ENCODE results near the gene PITPNC1.
"Not testable (repeated sequence)": the region's sequence is repeated elsewhere in the genome, so short reads cannot be mapped to it uniquely, and the experiment has no call there.

The PITPNC1 gene

DNA sequence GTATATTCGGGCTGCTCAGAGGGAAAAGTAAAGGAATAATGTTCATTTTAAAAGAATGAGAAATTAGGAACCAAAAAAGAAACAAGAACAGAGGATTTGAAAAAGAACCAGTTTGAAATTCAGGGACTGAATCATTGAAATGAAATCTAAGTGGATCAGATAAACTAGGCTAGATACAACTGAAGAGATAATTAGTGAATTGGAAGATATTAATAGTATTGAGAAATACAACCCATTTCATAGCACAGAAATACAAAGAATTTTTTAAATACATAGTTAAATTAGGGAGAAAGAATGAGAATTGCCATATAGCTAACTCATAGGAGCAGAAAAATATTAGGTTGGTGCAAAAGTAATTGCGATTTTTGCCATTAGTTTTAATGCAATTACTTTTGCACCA, 223.3 kb downstream of the PITPNC1 start:
- DNase-seq, result no peak

DNA sequence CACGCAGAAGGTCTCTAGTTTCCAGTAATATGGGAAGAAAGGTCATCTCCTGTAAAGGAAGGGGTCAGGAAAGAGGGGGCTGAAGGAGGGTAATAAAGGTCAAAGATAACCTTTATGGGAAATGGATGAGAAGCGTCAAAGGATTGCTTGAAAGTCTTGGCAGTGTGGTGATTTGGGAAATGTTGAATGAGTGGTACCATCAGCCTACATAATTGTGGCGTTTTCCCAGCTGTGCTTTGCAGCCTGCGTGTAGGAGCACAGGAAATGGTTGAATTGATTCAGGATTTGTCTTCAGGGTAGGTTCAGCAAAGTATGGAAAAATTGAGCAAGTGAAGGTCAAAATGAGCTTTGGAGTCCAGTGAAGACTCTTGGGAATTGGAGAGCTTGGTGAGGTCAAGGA, 224.8 kb downstream of the PITPNC1 start:
- no peak for DNase-seq

DNA sequence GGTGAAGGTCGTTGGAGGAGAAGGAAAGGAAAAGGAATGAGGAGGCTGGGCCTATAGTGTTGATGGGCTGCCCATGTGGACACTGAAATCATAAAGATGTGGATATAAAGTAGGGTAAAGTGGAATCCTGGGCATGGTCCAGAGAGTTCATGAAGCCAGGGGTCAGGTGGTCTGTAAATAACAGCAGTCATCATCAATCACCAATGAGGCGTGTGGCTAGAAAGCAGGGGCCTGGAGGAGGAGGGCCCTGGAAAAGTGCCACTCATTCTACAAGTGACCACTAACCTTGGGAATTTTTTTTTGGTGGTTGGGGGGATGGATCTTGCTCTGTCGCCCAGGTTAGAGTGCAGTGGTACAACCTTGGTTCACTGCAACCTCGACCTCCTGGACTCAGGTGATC, 225.4 kb downstream of the PITPNC1 start:
- no peak for DNase-seq

DNA sequence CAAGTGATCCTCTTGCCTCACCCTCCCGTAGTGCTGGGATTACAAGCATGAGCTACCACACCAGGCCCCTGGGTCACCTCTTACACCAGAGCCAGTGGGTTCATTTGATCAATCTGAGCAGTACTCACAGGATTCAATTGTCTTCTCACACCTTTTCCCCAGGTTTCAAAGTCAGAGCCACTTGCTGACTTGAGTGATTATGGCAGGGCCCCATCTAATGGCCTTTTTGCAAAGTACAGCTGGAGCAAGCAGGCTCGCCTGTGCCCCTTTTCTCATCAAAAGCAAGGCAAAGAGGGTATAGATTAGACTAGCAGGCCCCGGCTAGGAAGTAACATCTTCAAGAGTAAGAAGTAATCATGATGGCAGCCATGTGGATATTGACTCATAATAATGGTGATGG, 225.9 kb downstream of the PITPNC1 start:
- DNase-seq, result no peak

DNA sequence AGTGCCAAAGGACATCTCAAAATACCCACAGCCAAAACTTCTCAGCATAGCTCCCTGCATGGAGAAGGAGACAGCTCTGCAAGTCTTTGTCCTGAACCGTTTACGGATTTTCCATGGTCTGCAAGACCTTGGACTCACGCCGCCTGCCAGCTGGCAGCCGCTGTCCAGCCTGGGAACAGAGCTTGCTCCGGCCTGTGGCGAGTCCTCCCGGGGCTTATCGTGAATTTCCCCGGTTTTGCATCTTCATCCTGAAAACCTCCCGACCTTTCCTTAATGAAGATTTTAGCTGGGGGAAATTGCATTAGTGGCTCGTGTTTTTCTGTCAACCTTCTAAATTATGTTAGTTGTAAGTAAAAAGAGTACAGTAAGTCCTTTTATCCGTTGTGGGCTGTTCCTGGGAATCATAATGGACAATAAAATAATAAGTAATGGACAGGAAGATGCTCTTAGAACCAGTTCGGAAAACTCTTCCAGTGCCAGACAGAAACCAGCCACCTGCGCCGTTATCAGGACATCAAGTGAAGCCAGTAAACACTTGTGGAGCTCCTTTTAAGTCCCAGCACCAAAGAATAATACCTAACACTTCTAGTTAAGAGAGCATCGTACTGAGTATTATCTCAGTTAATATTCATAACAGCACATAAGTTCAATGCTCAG, 228.3 kb downstream of the PITPNC1 start:
- DNase-seq, result no peak

DNA sequence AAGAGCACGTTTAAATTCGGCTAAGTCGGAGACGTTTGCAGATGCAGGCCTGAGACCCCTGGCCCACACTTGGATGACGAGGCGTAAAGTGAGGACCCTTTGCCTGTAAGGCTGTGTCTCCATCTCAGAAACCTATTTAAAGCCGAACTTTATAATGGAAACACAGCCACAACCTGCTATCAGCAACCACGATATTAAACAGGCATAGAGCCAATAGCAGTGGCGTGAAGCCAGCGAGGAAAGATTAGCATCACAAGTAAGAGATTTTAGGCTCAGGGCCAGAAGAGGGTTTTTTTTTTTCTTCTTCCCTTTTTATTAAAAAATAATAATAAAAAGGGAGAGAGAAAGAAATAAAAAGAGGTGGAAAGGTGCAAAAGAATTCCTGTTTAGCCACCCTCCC, 229.4 kb downstream of the PITPNC1 start:
- no peak for DNase-seq

DNA sequence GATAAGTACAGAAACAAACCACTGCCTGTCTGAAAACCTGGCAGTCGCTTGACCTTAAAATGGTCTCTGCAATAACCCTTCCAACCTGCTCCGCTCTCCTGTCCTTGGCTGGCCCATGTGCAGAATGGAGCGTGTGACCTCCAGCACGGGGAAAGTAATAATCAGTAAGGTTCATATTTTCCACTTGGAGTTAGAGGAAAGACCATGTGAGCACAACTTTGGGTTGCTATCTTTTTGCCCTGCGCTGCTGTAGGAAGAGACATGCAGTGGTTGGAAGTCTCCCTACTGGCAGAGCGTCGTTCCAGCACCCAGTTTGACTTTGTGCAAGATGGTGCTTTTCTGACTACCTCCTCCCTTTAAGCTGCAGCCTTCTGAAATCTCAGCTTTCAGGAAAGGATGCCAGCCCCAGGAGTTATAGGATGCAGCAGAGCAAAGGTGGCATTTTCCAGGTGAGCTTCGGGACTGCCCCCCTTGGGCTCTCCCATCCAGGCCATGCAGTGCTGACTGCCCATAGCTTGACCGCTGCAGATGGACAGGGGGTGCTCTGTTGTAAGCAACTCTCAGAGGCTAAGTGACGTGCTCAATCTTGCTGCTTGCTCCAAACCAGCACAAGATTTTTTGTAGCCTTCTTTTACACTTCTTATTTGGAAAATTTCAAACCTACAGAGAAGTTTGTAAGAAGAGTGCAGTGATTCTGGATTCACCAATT, 230.0 kb downstream of the PITPNC1 start:
- no peak for DNase-seq

DNA sequence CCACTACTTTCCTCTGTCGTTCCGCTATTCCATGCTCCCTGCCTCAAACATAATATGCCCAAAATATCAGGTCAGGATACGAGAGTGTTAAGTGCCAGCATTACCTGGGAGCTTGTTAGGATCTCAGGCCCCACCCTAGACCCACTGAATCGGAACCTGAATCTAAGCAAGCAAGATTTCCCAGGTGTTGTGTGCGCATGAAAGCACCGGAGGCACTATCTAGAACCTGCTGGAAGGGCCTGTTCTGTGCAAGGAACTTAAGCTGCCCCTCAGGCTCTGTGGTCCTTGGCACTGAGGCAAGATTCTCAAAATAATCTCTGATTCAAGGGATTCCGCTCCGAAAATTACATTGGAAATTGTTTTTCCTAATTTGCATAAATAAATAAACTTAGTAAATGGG, 233.0 kb downstream of the PITPNC1 start:
- no peak for DNase-seq

DNA sequence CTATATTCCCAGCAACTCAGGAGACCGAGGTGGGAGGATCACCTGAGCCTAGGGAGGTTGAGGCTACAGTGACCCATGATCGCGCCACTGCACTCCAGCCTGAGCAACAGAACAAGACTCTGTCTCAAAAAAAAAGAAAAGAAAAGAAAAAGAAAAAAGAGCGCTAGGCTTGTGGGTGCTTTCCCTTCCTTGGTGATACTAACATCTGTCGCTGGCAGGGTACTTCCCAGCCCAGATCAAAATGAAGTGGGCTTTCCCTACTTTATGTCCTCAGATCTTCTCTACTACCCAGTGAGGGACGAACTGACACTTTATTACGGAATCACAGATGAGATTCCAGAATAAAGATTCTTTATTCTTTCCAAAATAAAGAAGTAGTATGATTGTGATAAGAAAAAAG, 236.9 kb downstream of the PITPNC1 start:
- DNase-seq, result no peak

DNA sequence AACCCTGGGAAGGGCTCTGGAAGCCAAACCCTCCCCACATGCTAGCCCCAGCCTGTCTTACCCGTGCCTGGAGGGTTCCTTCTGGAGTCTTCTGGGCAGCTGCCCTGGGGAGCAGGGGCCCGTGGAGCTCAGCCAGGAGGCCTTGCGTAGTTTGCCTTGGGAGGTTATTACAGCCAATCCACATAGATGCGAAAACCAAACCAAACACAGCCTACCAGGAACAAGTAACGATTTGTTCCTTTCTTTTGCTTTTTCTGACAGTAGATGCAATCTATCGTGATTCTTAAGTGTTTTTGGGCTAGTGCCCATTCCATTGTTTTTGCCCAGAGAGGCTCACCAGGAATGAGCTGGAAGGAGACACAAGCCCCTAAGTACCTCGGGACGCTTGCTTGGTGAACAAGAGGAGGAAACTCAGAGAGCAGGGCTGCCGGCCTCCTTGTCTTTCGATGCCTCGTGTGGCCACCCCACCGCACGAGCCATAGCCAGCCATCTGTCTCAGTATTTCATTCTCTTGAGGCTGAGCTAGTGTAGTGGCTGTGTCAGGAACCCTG, 238.0 kb downstream of the PITPNC1 start:
- DNase-seq, result no peak

DNA sequence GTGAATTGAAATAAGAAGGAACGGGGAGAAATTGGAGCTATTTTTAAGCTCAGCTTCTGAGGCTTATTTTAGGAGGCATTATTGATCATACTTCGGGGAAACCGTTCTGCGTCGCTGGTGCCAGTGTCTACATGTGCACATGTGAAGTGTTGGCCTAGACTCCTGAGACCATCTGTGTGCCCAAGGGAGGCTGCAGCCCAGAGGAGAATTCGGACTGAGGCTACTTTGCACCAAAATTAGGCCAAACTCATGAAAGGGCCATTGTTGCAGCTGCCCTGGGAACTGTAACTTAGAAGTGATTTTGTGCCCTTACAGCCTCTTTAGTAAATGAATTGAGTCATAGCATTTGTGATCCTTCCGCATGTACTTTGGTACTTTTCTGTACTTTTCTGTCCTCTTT, 238.7 kb downstream of the PITPNC1 start:
- no peak for DNase-seq

DNA sequence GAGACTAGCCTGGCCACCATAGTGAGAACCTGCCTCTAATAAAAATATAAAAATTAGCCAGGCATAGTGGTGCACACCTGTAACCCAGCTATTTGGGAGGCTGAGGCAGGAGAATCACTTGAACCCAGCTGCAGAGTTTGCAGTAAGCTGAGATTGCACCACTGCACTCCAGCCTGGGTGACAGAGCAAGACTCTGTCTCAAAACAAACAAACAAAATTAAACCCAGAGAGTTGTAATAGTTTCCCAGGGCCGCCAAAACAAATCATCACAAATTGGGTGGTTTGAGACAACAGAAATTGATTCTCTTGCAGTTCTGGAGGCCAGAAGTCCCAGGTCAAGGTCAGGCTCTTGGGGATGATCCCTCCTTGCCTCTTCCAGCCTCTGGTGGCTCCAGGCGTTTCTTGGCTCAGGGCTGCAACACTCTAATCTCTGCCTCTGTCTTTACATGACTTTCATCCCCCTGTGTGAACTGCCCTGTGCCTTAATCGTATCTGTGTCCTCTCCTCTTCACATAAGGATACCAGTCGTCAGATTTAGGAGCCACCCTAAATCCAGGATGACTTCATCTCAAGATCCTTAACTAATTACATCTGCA, 240.3 kb downstream of the PITPNC1 start:
- DNase-seq, result no peak

DNA sequence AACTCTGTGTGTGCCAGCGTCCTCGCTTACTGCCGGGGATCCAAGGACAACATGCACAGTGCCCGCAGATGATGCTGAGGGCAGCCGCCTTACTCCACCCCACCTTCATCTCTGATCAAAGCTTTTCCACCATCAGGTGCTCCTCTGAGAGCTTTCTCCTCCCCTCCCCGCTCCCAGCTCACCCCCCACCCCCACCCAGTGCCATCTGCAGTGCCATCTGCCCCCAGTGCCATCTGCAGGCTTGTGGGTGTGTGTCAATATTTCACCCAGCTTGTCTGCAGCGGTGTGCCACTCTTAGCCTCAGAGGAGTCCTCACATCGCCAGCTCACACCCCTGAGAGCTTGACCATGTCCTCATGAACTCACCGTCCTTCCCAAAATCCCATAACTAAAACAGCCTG, 242.5 kb downstream of the PITPNC1 start:
- DNase-seq, result no peak

DNA sequence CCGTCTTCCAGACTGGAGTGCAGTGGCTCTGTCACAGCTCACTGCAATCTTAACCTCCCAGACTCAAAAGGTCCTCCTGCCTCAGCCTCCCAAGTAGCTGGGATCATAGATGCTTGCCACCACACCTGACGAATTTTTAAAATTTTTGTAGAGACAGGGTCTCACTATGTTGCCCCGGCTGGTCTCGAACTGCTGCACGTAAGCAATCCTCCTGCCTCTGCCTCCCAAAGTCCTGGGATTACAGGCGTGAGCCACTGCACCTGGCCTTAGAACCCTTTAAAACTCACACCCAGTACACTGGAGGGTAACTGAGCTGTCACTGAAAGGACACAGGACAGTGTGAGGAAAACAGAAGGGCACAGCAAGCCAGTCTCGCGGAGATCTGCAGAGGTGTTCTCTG, 243.0 kb downstream of the PITPNC1 start:
- DNase-seq, result no peak

DNA sequence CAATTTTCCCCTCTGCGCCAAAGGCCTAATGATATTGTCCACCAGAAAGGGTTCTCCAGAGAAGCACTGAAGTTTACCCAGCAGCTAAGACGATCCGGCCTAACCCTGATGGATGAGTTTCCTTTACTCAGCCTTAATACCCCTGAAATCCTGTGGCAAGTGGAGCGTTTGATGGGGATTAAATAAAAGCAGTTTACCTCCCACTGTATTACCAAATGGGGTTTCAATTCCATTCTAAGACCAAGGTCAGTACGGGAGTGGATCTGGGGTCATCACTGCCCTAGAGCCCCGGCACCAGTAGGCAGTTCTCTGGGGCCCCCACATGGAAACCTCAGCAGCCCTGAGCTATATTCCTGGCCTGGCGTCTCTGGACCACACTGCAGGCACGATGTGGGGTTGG, 243.6 kb downstream of the PITPNC1 start:
- DNase-seq, result no peak

DNA sequence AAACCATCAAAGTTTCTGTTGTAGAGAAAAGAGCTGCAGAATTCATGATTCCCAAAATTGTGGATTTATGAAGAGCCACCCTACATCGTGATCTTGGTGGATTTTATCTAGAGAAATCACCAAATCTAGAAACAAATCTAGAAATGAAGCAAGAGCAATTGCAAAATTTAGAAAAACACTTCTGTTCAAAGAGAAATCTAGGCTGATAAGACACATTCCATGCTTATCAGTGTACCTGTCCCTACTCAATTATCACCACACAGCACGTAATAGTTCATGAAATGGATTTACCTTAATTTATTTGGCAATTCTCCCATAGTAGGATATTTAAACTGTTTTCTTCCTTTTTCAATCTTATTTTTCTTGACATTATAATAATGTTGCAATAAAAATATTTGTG, 246.7 kb downstream of the PITPNC1 start:
- DNase-seq, result no peak

DNA sequence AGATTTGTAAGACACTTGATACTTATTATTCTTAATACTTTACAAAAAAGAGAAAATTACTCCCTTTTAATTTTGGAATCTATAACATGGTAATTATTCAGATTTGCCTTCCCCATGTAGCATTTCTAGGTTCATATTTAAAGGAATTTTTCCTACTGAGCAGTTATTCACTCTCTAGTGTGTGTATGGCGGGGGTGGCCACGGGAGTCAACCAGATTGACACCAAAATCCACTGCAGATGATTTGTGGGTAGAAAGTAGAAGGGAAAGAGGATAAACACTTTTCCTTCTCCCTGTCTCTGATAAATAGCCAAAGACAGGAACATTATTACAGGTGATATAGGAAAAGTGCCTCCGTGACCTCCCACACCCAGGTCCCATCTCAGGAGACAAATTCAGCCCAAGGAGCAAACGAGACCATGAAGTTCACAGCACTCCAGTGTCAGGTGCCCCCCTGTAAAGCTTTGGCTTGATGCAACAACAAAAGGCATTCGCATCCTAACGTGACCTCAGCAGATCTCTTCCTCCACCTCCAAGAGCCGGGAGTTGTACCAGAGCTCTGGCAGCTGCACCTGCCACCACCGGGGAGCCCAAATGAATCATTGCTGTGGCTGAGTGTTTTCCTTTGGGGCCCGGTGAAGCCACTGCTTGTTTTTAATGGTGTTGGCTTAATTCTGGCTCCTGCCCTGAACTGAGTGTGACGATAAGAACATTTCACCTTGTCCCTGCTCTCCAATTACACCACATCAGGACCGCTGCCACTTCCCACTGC, 248.0 kb downstream of the PITPNC1 start:
- DNase-seq, result no peak

DNA sequence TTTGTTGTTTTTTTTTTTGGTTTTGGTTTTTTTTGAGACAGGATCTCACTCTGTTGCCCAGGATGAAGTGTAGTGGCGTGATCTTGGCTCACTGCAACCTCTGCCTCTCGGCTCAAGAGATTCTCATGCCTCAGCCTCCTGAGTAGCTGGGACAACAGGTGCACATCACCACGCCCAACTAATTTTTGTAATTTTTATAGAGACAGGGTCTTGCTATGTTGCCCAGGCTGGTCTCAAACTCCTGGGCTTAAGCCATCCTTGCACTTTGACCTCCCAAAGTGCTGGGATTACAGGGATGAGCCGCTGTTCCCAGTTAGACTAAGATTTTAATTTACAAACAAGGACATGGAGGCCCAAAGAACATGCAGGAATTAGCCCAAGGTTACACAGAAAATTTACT, 248.9 kb downstream of the PITPNC1 start:
- no peak for DNase-seq

DNA sequence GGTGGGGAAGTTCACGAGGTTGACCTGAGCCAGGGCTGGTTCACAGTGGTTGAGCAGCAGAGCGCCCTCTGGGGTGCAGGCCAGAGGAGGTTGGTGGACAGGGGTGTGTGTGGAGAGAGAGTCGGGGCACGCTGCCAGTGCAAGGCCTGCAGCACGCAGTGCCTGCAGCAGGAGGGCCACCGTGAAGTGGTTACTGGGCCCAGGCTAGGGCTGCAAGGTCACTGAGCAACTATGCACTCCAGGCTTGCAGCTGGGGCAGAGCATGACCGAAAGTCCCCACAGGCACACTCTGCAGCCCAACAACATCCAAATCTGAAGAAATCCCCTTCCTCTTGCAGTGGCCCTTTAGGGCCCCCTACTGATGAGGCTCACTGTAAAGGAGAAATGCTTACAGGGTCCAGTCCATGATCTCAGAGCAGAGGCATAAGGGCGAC, 251.5 kb downstream of the PITPNC1 start:
- DNase-seq, result no peak

DNA sequence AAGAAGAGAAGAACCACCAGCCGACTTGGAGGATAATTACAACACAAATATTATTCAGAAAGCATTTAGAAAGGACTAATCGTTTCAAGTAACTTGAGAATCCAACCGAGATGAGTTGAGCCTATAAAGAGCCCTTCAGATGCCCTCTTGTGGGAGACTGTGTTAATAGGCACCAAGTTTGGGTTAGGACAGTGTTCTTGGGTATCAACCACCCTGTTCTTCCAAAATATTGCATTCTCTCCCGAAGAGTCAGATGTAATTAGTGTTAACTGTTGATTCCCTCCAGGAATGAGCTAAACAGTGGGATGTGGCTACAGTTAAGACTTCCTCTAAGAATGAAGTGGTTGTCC, 252.9 kb downstream of the PITPNC1 start:
- DNase-seq, result no peak

DNA sequence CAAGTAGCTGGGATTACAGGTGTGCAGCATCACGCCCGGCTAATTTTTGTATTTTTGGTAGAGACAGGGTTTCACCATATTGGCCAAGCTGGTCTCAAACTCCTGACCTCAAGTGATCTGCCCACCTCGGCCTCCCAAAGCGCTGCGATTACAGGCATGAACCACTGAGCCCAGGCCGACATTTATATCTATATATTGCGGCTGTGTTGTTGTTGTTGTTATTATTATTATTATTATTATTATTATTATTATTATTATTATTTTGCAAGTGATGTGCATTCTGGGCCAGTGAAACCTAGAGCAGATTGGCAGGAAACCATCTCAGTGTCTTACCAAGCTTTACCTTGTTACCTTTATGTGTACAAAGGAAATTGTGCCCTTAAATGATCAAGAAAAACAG, 253.8 kb downstream of the PITPNC1 start:
- not testable (repeated sequence) for DNase-seq

DNA sequence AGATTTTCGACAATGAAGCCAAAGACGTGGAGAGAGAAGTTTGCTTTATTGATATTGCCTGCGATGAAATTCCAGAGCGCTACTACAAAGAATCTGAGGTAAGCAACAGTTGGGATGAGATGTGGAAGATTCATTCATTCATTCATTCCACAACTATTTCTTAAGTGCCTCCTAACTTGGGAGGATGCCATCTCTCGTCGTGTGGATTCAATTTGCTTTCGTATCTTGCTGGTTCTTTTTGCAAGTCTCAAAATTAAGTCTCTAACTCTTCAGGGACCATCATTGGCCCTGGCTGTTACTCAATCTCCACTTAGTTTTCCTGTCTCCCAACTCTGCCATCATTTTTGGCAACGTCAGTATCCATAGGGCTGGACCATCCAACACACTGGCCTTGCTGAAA, 255.1 kb downstream of the PITPNC1 start:
- DNase-seq, result no peak

DNA sequence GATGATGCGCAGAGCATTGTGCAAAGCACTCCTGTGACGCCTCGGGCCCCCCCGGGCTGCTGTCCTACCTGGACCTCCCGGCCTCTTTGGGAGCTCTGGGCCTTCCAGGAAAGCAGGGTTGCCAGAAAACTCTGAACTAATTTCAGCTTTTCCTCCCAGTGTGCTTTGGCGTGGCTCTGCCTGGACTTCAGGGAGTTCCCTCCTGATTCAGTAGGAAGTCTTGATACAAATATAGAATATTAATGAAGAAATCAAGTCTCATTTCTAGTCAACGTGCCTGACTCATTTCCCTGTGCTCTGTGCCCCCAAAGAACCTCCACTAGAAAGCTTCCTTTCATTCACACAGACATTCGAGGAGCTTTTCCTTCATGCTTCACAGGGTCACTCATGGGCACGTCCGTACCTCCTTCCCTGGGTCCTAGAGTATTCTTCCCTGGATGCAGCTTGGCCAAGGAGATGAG, 256.7 kb downstream of the PITPNC1 start:
- DNase-seq, result no peak

Measured in activated CD4-positive, CD25-positive, alpha-beta regulatory T cell (primary cell).